ENCODE results near the gene CDKL2.

GRCh38 chr4:75630174-75630936 lies at the start of gene CDKL2:
- TF ChIP-seq CTCF (conservative IDR thresholded peaks at IDR 0.05 in 1 of 2, IDR thresholded peaks at IDR 0.05 in 1 of 2; ENCODE audit: low read depth in 1 of 2, low read length in 2 of 2) (no peak), EZH2 (IDR thresholded peaks at IDR 0.05; ENCODE audit: low read length, missing control alignments) (no peak)
